DMS114 treated with DMSO at 0.1 percent for 48 hours (cell line): Measurements from ENCODE around the gene SAMD4A.

ENCODE experiments used
- DNase-seq: peaks from one replicate; lab custom pipeline; 2025; ENCODE audit not compliant: unreplicated experiment; lab: John Stamatoyannopoulos, UW

The SAMD4A gene

GRCh38 chr14:54680651-54681050 is 113.7 kb downstream of the SAMD4A start:
- DNase-seq, result no peak

GRCh38 chr14:54681811-54682261 is 114.9 kb downstream of the SAMD4A start:
- DNase-seq, result no peak

GRCh38 chr14:54682578-54682977 is 115.7 kb downstream of the SAMD4A start:
- DNase-seq, result no peak

- no peak for DNase-seq
Measured at GRCh38 chr14:54683882-54684794, 117.2 kb downstream of the SAMD4A start.

- DNase-seq, result no peak
Measured at GRCh38 chr14:54685286-54685845, 118.4 kb downstream of the SAMD4A start.

- DNase-seq, result no peak
Measured at GRCh38 chr14:54686219-54686870, 119.4 kb downstream of the SAMD4A start.

- no peak for DNase-seq
Measured at GRCh38 chr14:54686871-54687749, 120.2 kb downstream of the SAMD4A start.

- DNase-seq, result no peak
Measured at GRCh38 chr14:54687750-54688119, 120.8 kb downstream of the SAMD4A start.

GRCh38 chr14:54688229-54688628 is 121.3 kb downstream of the SAMD4A start:
- DNase-seq, result no peak

GRCh38 chr14:54689928-54690327 is 123.0 kb downstream of the SAMD4A start:
- no peak for DNase-seq

GRCh38 chr14:54690887-54691286 is 124.0 kb downstream of the SAMD4A start:
- no peak for DNase-seq

GRCh38 chr14:54691525-54692283 is 124.8 kb downstream of the SAMD4A start:
- DNase-seq, result peak; percentile 3

- no peak for DNase-seq
Measured at GRCh38 chr14:54692284-54692772, 125.4 kb downstream of the SAMD4A start.

- no peak for DNase-seq
Measured at GRCh38 chr14:54693761-54694160, 126.8 kb downstream of the SAMD4A start.

- DNase-seq, result no peak
Measured at GRCh38 chr14:54695196-54695595, 128.3 kb downstream of the SAMD4A start.

- no peak for DNase-seq
Measured at GRCh38 chr14:54697001-54697400, 130.1 kb downstream of the SAMD4A start.

- no peak for DNase-seq
Measured at GRCh38 chr14:54697803-54698202, 130.9 kb downstream of the SAMD4A start.

- DNase-seq, result no peak
Measured at GRCh38 chr14:54698501-54698900, 131.6 kb downstream of the SAMD4A start.

- no peak for DNase-seq
Measured at GRCh38 chr14:54698966-54699530, 132.1 kb downstream of the SAMD4A start.

GRCh38 chr14:54699735-54700134 is 132.8 kb downstream of the SAMD4A start:
- no peak for DNase-seq
